GM18868 (cell line): ENCODE measurements around the gene SYT17.
A peak's percentile ranks its signal among the peaks of the same experiment; 100 is the strongest.

Source experiments
- ATAC-seq: cut with Tn5 transposase; IDR thresholded peaks from one replicate; pipeline ENCODE4 v1.9.1; 2021; ENCODE audit warnings: mild to moderate bottlenecking, moderate library complexity; ENCODE audit not compliant: unreplicated experiment

The SYT17 gene

DNA sequence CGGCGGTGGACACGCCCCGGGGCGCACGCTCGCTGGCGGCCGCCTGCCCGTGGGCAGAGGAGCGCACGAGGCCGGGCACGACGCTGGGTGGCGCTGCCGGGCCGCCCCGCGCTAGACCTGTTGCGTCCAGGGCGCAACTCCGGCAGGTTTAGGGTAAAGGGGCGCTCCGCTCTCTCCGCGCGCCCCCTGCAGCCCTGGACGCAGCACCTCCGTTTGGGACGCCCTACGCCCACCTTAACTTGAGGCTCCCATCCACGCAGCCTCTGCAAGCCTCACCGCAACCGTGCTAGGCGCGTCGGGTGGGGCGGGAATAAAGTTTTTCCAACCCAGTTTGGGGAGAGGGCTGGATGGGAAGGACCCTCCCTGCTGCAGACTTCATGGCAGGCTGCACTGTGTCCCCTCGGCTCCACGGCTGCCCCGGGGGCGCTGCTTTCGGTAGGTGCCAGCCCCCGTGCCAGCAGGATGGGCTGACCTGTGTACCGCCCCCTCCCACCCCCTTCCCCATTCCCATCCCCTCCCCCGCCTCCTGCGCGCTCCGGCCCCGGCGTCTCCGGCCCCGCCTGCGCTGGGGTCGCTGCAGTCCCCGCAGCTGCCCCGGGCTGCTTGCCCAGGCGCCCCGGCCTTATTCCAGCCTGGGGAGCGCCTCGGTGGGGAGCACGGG, at the start of gene SYT17:
Gene SYT17 (plus strand): TSS at position 531 of the 661 bp plus-strand sequence. CDS start 407 bp downstream, outside the sequence.
- peak; percentile 81 for ATAC-seq

- ATAC-seq = no peak
Observed at GRCh38 chr16:19118938-19119431, 49.1 kb upstream of the SYT17 start.

GRCh38 chr16:19119564-19119963, 48.5 kb upstream of the SYT17 start:
- no peak for ATAC-seq

- no peak for ATAC-seq
Observed at GRCh38 chr16:19123535-19124178, 44.4 kb upstream of the SYT17 start.

GRCh38 chr16:19126300-19126699, 41.7 kb upstream of the SYT17 start:
- ATAC-seq = no peak

GRCh38 chr16:19127205-19127604, 40.8 kb upstream of the SYT17 start:
- ATAC-seq = peak; percentile 29

DNA sequence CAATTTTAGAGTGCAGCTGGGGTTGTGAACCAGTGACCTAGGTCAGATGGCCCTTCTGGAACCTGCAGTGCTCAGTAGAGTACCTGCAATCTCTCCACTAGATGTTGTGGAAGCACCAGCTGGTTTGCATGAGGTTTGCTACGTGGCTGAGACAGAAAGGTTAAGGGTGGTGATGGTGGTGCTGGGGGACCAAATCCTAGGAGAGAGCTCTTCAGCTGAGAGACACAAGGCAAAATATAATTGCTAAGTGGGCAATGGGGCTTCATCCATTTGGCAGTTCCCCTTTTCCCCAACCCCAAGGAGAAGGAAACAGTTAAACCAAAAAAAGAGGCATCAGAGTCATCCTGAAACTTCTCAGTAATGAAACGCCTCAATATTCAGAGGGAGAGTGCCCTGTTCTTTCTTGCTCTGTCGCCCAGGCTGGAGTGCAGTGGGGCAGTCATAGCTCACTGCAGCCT, 40.3 kb upstream of the SYT17 start:
- peak; percentile 48 for ATAC-seq

- no peak for ATAC-seq
Observed at GRCh38 chr16:19128454-19129200, 39.4 kb upstream of the SYT17 start.

DNA sequence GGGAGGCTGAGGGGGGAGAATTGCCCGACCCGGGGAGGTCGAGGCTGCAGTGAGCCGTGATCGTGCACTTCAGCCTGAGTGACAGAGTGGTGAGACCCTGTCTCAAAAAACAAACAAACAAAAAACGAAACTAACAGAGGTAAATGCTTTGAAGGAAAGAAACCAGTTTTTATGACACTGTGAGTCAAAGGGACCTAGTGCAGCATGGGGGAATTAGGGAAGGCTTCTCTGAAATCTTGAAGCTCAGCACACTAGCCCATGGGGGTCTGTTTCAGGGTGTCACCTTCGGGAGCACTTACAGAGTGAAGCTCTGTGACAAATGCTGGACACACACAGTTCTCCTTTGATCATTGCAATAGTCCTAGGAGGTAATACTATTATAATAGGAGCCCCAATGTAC, 37.7 kb upstream of the SYT17 start:
- ATAC-seq = no peak

DNA sequence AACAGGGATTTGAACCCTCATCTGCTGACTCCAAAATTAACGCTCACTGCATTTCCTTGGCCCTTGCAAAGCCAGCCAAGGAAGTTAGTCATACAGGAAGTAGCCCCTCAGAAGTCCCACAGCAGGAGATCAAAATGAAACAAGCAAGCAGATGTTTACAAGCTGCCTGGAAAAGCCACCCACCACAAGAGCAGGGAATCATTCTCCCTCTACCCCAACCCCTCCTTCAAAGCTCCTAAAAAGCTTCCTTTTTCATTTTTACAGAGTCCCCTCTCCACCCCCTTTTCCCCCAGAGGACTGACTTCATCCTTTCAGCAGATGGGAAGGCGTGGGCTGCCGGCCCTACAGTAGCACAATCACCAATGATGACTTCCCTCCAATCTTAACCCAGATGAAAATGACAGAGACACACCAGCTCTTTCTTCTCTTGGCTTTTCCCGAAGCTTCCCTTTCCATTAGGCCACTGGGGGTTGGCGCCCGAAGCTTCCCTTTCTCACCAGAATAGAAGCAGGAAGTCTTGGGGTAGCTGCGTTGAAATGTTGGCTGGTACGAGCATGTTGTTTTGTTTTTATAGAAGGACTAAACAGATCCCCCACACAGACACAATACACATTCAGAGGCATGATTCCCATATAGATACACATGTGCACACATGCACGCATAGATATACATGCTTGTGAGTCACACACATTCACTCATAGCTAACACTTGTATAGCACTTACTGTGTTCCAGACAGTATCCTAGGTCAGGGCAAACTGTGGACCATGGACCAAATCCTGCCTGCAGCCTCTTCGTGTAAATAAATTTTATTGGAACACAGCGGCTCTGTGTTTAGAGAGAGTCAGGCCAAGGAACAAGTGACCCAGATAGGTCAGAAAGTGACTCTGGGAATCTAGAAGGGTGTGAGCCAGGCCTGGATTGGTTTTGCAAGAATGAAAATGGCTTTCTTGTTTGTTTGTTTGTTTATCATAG, 36.9 kb upstream of the SYT17 start:
- ATAC-seq = no peak

DNA sequence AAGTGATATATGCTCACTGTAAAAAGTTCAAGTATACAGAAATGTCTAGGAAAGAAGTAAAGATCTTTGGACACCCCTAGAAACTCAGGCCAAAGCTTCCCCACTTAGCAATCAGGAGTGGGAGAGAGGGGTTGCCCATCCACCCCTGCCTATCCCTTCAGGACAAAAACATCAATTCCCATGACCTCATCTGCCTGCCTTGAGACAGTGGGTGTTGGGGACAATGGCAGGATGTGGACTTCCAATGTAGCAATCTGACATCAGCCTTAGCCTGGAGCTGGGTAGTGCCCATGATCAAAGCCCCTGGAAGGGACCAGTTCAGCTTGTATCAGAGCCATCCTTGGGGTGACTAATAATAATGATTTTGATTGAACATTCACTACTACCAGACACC, 36.2 kb upstream of the SYT17 start:
- ATAC-seq = no peak

- ATAC-seq = no peak
Observed at GRCh38 chr16:19132255-19132654, 35.8 kb upstream of the SYT17 start.

DNA sequence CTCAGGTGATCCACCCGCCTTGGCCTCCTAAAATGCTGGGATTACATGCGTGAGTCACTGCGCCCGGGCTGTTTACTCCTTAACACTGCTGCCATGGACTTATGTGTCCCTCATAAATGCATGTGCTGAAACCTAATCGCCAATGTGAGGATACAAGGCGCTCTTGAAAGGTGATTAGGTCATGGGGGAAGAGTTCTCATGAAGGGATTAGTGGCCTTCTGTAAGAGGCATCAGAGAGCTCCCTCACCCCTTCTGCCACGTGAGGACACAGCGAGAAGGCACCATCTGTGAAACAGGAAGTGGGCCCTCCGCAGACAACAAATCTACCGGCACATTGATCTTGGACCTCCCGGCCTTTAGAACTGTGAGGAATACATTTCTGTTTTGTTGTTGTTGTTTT, 35.1 kb upstream of the SYT17 start:
- ATAC-seq = no peak

DNA sequence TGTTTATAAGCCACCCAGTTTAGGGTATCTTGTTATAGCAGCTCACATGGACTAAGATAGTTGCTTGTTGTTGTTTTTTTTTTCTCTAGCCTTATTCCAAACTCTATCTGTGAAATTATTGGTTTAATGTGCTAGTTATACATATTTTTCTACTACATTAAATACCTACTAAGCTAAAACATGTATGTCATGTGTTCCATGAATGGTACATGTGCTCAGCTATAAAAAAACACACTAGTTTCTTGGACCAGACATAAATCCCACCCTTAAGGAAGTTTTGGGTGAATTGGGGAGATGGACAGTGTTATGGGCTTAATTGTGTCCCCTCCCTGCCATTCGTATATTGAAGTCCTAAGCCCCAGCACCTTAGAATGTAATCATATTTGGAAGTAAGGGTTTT, 34.4 kb upstream of the SYT17 start:
- no peak for ATAC-seq

DNA sequence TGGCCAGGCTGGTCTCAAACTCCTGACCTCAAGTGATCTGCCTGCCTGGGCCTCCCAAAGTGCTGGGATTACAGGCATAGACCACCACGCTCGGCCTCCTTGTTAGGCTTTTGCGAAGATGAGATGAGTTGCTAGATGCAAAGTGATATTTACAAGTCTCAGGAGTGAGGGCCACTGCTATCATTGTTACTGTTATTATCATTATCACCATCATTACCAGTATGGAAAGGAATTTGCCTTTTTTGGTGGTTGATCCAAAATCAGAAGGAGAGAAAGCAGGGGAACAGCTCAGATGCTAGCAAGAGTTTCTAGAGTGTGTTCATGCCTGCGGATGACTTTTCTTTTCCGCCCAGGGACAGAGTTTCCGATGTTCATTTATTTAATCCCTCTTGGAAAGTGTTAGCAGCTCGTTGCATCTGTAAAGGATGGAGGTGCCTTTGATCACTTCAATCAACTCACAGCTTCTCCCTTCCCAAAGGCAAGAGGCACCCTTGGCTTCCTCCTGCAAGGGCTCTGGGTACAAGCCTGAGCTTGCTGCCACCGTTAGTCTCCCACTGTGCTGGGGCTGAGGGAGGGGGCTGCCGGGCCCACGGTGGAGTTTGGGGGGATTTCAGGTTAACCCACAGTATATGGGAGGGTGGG, 32.7 kb upstream of the SYT17 start:
- ATAC-seq = no peak

- no peak for ATAC-seq
Observed at GRCh38 chr16:19135896-19136438, 32.1 kb upstream of the SYT17 start.

- ATAC-seq = no peak
Observed at GRCh38 chr16:19136549-19137196, 31.4 kb upstream of the SYT17 start.

GRCh38 chr16:19137201-19138128, 30.6 kb upstream of the SYT17 start:
- no peak for ATAC-seq
